SH-SY5Y (cell line): ENCODE data around the gene DDX56.

ENCODE experiments used
- GATA2 ChIP-seq: IDR thresholded peaks from 2 replicates; pipeline ENCODE4 v1.6.1; 2011; ENCODE audit warnings: mild to moderate bottlenecking, low read depth, low read length
- GATA3 ChIP-seq: IDR thresholded peaks from 2 replicates; pipeline ENCODE4 v1.6.1; 2011; ENCODE audit warnings: low read depth, mild to moderate bottlenecking, low read length, moderate library complexity

GRCh38 chr7:44521347-44522095, 52.2 kb downstream of the DDX56 start:
- no peak for TF ChIP-seq GATA3
- no peak for TF ChIP-seq GATA2
